GM18505 (cell line): ENCODE results near the gene SLC25A15.
"Not testable (repeated sequence)": the region's sequence is repeated elsewhere in the genome, so short reads cannot be mapped to it uniquely, and the experiment has no call there.

ENCODE experiments used
- ATAC-seq: cut with Tn5 transposase; IDR thresholded peaks from one replicate; pipeline ENCODE4 v1.9.1; 2021; ENCODE audit not compliant: unreplicated experiment
- POLR2A ChIP-seq: IDR thresholded peaks from 4 replicates; pipeline ENCODE4 v1.6.1; 2011; ENCODE audit warnings: borderline replicate concordance; ENCODE audit not compliant: insufficient read depth, insufficient read length; ENCODE audit errors: extremely low read depth

SLC25A15 gene

GRCh38 chr13:40813667-40814454 is 24.4 kb downstream of the SLC25A15 start:
- ATAC-seq, result no peak
- no peak for TF ChIP-seq POLR2A

- no peak for ATAC-seq
- no peak for TF ChIP-seq POLR2A
Observed at GRCh38 chr13:40814803-40815202, 25.4 kb downstream of the SLC25A15 start.

GRCh38 chr13:40818926-40819325 is 29.5 kb downstream of the SLC25A15 start:
- no peak for ATAC-seq
- TF ChIP-seq POLR2A, result no peak

- no peak for ATAC-seq
- no peak for TF ChIP-seq POLR2A
Observed at GRCh38 chr13:40819797-40820315, 30.4 kb downstream of the SLC25A15 start.

GRCh38 chr13:40839725-40840124 is 50.3 kb downstream of the SLC25A15 start:
- not testable (repeated sequence) for ATAC-seq

- not testable (repeated sequence) for ATAC-seq
Observed at GRCh38 chr13:40840955-40841354, 51.5 kb downstream of the SLC25A15 start.
